ENCODE results near the gene SAMD4A. TPM values are rescaled to one million over a fixed set of nuclear protein-coding genes. Genes with fewer than 3 reads are reported as not detected.

SAMD4A gene
- total RNA-seq, 1 donor from 2014 or later = 8.2 TPM

DNA sequence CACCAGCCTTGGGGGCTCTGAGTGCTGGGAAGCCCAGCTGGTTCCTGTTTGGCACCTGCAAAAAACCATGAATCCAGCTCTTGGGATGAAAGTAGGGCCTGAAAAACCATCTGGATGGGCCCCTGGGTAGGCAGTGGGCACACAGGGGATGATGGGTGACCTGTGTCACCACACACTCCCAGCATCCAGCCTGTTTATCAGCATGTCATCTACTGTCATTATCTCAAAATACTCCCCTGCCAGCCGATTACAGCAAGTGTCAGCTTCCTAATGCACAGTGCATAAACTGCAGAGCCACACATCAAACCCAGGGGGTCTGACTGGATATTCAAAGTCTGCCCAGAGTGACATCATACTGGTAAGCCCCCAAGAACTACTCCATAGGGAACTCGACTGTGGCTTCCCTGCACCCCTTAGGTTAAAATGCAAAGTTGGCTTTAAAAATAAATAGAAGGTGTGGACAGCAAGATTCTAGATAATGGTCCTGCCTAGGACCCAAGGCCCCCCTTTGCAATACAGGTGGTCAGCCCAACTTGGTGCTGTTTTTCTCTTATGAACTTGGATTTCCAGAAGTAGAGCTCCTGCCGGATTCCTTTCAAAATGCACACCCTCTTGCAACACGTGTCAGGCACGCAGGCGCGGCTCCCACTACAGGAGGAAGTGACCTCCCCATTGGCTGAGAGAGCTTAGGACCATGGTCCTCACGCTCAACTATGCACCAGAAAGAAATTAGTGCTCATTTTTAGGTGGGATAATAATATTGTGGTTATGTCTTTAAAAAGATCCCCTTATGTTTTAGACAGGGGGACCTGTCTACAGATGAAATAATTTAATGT lies 241.6 kb downstream of the SAMD4A start:
- no peak for FAIRE-seq
- DNase-seq (ENCODE audit: low spot score in 2 of 2) = no peak

DNA sequence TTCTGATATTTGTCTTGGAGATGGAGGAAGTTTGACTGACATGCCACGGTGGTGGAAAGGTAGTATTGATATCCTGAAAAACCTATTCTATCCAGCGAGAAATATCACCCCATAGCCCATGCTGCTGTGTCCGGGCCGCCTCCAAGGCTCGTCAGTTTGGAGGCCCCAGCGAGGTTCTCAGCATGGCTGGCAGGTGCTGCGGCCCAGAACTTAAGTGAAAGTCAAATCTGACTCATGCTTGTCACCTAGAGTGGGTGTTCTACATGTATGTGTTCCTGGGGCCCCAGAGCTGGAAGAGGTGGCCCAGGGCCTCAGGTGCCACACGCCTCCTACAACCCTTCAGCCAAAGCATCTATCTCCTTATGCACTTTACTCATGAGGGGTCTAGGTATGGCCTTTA lies 242.8 kb downstream of the SAMD4A start:
- no peak for FAIRE-seq
- no peak for DNase-seq (ENCODE audit: low spot score in 2 of 2)

DNA sequence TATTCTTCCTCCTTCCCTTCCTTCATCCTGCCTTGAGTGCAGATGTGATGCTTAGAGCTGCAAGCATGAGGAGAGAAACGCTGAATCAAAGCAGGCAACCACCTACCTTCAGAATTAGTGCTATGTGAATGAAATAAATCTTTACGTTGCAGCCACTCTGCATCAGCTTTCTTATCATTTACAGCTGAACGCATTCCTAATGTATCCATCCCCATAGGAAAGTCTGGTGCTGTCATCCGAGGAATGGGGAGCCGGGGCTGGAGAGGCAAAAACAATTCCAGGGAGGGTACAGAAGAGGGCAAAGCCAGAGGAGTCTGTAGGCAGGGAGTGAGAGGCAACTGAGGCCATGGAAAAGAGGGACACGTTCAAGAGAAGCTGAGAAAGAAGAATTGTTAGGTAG lies 245.7 kb downstream of the SAMD4A start:
- DNase-seq (ENCODE audit: low spot score in 2 of 2) (no peak), FAIRE-seq (no peak)

DNA sequence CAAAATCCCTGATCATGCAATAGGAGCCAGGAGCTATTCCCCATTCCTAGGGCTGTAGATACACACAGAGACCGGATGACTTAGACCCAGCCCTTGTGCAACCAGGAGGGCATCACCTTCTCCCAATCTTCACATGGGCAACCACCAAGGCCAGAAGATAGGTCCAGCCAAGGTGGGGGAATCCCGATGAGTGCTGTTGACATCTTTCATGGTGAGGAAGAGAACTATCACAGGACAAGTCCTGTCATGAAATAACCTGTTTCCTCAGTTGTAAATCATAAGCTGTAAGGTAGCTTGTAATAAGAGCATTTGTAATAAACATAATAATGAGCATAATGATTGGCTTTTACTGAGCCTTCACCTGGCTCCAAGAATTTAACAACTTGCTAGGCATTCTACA lies 246.2 kb downstream of the SAMD4A start:
- DNase-seq (ENCODE audit: low spot score in 2 of 2) = no peak
- no peak for FAIRE-seq

- DNase-seq (ENCODE audit: low spot score in 2 of 2) (no peak), FAIRE-seq (no peak)
Observed at GRCh38 chr14:54814076-54814475, 247.1 kb downstream of the SAMD4A start.

DNA sequence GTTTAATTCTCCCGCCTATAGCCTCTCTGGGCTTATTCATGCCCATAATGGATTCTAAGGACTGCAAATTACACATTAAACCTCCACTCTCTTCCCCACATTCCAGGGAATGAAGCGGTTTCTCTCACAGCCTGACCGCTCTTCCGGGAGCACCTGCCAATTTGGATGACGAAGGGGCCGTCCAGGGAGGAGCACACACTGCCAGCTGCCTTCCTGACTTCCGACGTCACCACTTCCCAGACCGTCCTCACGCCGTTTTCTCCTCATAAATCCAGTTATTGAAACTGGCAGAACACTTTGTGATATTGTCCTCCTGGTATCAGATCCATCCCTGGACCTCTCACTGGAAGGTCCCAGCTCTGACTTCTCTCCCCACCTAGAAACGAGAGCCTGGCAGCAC lies 248.1 kb downstream of the SAMD4A start:
- DNase-seq (ENCODE audit: low spot score in 2 of 2) = no peak
- no peak for FAIRE-seq

GRCh38 chr14:54815515-54815914 lies 248.6 kb downstream of the SAMD4A start:
- no peak for FAIRE-seq

GRCh38 chr14:54816450-54816849 lies 249.5 kb downstream of the SAMD4A start:
- DNase-seq (ENCODE audit: low spot score in 2 of 2) = no peak
- no peak for FAIRE-seq

More at GRCh38 chr14:54815515-54815914, 248.6 kb downstream of the SAMD4A start:
- no peak for DNase-seq (ENCODE audit: low spot score in 2 of 2)

DNA sequence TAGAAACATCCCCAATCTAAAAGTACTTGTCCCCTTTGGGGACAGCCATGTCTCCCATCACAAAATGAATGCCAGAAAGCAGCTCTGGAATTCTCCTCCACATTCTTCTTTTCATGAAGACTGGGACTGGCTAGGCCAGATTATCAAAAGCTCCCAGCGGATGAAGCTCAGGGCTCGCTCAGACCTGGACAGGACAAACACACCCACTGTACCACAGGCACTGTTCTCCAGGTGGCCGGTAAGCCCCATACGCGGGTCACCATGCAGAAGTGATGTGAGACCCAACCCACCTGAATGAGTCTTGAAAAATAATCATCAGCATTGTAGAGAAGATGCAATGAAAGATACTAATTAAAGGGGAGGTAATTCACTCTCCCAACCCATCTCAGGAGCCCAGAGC lies 250.6 kb downstream of the SAMD4A start:
- FAIRE-seq = no peak
- no peak for DNase-seq (ENCODE audit: low spot score in 2 of 2)

DNA sequence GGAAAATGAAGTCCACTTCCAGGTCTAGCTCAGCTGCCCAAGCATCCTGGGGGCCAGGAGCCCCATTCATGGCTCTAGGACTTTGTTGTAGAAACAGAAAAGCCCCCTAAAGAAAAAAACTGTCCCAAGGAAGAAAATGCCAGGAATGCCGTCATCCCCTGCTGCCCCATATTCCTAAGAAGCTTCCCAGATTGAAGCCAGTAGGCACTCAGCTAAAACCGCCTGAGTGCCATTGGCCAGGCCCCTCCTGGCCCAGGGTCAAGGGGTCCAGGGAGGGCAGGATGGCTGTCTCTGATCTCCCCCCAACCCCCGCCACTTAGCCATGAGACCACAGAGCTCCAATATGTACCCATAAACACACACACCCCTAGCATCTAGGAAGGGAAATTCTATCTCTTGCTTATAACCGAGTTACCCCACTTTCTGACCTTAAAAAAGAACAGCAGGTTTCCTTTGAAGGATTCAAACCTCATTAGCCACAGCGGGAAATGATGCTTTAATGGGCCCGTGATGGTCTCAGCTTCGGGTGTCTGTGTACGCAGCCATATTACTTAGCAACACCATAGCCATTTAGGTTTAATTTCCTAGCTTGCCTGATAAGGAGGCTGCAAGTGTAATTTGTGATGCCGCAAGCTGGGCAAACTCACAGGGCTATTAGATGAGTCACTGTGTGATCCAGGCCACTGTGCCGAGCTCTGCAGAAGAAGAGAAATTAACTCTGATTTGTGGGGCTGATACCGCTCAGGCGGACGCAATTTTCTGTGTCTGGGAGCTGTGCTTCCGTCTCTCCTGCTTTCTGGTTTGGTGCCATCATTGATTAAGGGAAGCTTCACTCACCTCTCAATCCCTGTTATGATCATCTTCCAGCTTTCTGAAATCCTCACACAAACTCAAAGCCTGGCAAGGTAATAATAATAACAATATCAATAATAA lies 251.5 kb downstream of the SAMD4A start:
- DNase-seq (ENCODE audit: low spot score in 2 of 2) = peak in 1 of 2 donors; percentile 22
- FAIRE-seq = no peak

GRCh38 chr14:54822685-54823084 lies 255.8 kb downstream of the SAMD4A start:
- no peak for FAIRE-seq
- DNase-seq (ENCODE audit: low spot score in 2 of 2) = no peak

GRCh38 chr14:54823757-54824549 lies 257.0 kb downstream of the SAMD4A start:
- DNase-seq (ENCODE audit: low spot score in 2 of 2) (no peak), FAIRE-seq (no peak)

DNA sequence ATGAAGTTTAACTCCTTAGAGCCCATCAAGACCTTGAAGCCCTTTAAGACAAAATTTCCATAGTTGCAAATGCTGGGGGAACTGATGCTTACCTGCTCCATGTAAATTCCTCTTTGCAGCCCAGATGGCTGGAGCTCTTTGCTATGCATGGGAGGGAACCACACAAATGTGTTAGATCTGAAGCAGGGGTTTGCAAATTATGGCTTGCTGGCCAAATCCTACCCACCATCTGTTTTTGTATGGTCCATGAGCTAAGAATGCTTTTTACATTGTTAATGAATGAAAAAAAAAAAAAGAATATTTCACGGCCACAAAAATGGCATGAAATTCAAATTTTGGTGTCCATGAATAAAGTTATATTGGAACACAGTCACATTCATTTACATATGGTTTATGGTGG lies 261.1 kb downstream of the SAMD4A start:
- DNase-seq (ENCODE audit: low spot score in 2 of 2) (no peak), FAIRE-seq (no peak)

GRCh38 chr14:54829486-54830224 lies 262.7 kb downstream of the SAMD4A start:
- FAIRE-seq (no peak), DNase-seq (ENCODE audit: low spot score in 2 of 2) (no peak)

DNA sequence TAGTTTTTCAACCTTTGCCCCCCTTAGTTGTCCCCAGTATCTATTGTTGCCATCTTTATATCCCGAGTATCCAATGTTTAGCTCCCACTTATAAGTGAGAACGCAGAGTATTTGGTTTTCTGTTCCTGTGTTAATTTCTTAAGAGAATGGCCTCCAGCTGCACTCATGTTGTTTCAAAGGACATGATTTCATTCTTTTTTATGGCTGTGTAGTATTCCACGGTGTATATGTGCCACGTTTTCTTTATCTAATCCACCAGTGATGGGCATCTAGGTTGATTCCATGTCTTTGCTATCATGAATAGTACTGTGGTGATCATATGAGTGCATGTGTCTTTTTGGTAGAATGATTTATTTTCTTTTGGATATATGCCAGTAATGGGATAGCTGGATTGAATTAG lies 263.7 kb downstream of the SAMD4A start:
- DNase-seq (ENCODE audit: low spot score in 2 of 2) = no peak
- FAIRE-seq = no peak

GRCh38 chr14:54834081-54834480 lies 267.2 kb downstream of the SAMD4A start:
- DNase-seq (ENCODE audit: low spot score in 2 of 2) (no peak), FAIRE-seq (no peak)

DNA sequence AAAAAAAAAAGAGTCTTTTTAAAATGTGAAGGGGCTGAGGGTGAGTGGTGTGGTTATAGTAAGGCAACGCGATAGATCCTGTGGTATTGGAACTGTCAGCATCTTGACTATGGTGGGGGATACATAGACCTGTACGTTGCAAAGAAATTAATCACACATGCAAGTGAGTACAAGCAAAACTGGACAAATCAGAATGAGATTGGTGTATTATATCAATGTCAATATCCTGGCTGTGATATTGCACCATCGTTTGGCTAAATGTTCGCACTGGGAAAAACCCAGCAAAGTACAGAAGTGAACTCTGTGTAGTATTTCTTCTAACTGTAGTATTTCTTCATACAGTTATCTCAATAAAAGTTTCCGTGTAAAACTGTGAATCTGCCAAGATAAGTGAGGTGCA lies 267.8 kb downstream of the SAMD4A start:
- FAIRE-seq (no peak), DNase-seq (ENCODE audit: low spot score in 2 of 2) (no peak)

DNA sequence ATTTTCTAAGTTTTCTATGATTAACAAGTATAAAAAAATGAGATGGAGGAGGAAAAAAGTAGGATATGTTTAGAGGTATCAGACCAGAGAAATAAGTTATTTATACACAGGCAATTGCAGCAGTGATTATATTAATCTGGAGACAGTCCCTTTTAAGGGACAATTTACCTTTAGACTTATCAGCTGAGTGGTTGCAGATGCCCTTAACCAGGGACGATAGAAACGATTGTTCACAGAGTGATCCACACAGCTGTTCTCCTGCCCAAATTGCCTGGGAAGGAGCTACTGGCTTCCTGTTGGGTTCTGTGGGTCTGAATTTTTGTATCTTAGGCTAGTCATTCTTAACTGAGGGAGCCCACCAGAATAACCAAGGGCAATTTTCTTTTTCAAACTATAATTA lies 269.3 kb downstream of the SAMD4A start:
- no peak for DNase-seq (ENCODE audit: low spot score in 2 of 2)
- FAIRE-seq = no peak

DNA sequence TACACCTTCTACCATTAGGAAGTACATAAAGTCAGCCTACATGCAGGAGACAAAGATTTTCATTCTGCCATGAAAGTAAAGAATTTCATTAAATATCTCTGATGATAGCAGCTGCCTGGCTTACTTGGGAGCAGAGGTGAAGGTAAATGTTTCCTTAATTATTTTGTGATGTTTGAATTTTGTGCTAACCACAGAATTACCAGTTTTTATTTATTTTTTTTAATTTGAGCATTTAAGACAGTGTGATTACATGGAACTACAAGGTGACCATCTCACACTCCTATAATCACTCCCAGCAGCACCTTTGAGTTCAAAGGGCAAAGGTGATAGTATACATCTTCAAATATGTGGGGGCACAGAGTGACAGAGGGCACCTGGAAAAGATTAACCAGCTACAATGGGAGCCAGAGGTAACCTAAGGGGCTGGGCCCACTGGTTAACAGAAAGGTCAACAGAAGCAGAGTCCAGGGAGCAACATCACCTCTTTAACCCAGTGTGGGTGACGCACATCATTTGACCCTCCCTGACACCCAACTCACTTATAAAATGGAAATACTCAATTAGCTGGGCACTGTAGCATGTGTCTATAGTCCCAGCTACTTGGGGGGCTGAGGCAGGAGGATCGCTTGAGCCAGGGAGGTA lies 270.7 kb downstream of the SAMD4A start:
- DNase-seq (ENCODE audit: low spot score in 2 of 2) = no peak
- FAIRE-seq = no peak

Measured in frontal cortex (tissue), 4 donors.